ENCODE measurements around the gene KIRREL3.

The KIRREL3 gene

GRCh38 chr11:127000291-127000968, at the start of gene KIRREL3:
Gene KIRREL3 (minus strand): TSS chr11:127000770.
- DNase-seq, result no peak

- DNase-seq, result no peak
Measured at GRCh38 chr11:127050186-127050585, 49.6 kb upstream of the KIRREL3 start.

- no peak for DNase-seq
Measured at GRCh38 chr11:127049486-127049885, 48.9 kb upstream of the KIRREL3 start.

- no peak for DNase-seq
Measured at GRCh38 chr11:127044535-127044934, 44.0 kb upstream of the KIRREL3 start.

GRCh38 chr11:127042445-127042844, 41.9 kb upstream of the KIRREL3 start:
- no peak for DNase-seq

GRCh38 chr11:127039591-127039990, 39.0 kb upstream of the KIRREL3 start:
- no peak for DNase-seq

- no peak for DNase-seq
Measured at GRCh38 chr11:127037596-127037995, 37.0 kb upstream of the KIRREL3 start.

- no peak for DNase-seq
Measured at GRCh38 chr11:127037001-127037400, 36.4 kb upstream of the KIRREL3 start.

GRCh38 chr11:127035824-127036223, 35.3 kb upstream of the KIRREL3 start:
- no peak for DNase-seq

- DNase-seq, result no peak
Measured at GRCh38 chr11:127034973-127035372, 34.4 kb upstream of the KIRREL3 start.

- DNase-seq, result no peak
Measured at GRCh38 chr11:127028648-127029047, 28.1 kb upstream of the KIRREL3 start.

- DNase-seq, result no peak
Measured at GRCh38 chr11:127027789-127028188, 27.2 kb upstream of the KIRREL3 start.

- no peak for DNase-seq
Measured at GRCh38 chr11:127027000-127027399, 26.4 kb upstream of the KIRREL3 start.

- no peak for DNase-seq
Measured at GRCh38 chr11:127023991-127024390, 23.4 kb upstream of the KIRREL3 start.

GRCh38 chr11:127018683-127019279, 18.2 kb upstream of the KIRREL3 start:
- no peak for DNase-seq

- no peak for DNase-seq
Measured at GRCh38 chr11:127017482-127017881, 16.9 kb upstream of the KIRREL3 start.

GRCh38 chr11:127013550-127013949, 13.0 kb upstream of the KIRREL3 start:
- no peak for DNase-seq

GRCh38 chr11:127006311-127006710, 5.7 kb upstream of the KIRREL3 start:
- DNase-seq, result no peak

GRCh38 chr11:127003260-127003981, 2.9 kb upstream of the KIRREL3 start:
- no peak for DNase-seq

- no peak for DNase-seq
Measured at GRCh38 chr11:127002669-127003259, 2.2 kb upstream of the KIRREL3 start.

GRCh38 chr11:127000981-127001380, 411 bp upstream of the KIRREL3 start:
- no peak for DNase-seq

- DNase-seq, result no peak
Measured at GRCh38 chr11:126999366-126999765, 1.2 kb downstream of the KIRREL3 start.

GRCh38 chr11:126997641-126998040, 2.9 kb downstream of the KIRREL3 start:
- DNase-seq, result no peak

GRCh38 chr11:126997196-126997595, 3.4 kb downstream of the KIRREL3 start:
- DNase-seq, result no peak
